HG02571 (cell line): ENCODE results near the gene ZNF726.
"Not testable (repeated sequence)": the region's sequence is repeated elsewhere in the genome, so short reads cannot be mapped to it uniquely, and the experiment has no call there.

Experiments
- ATAC-seq: cut with Tn5 transposase; IDR thresholded peaks from one replicate; pipeline ENCODE4 v1.9.1; 2021; ENCODE audit warnings: mild to moderate bottlenecking, moderate library complexity; ENCODE audit not compliant: unreplicated experiment

ZNF726 gene

GRCh38 chr19:23937031-23937430 lies 22.3 kb downstream of the ZNF726 start:
- not testable (repeated sequence) for ATAC-seq

GRCh38 chr19:23943411-23943810 lies 28.7 kb downstream of the ZNF726 start:
- ATAC-seq = no peak

- no peak for ATAC-seq
Measured at GRCh38 chr19:23946569-23946968, 31.9 kb downstream of the ZNF726 start.

- ATAC-seq = no peak
Measured at GRCh38 chr19:23949611-23950010, 34.9 kb downstream of the ZNF726 start.

GRCh38 chr19:23956051-23956450 lies 41.4 kb downstream of the ZNF726 start:
- ATAC-seq = no peak

- ATAC-seq = no peak
Measured at GRCh38 chr19:23957660-23958281, 43.1 kb downstream of the ZNF726 start.

- not testable (repeated sequence) for ATAC-seq
Measured at GRCh38 chr19:23963396-23963795, 48.7 kb downstream of the ZNF726 start.

- ATAC-seq = not testable (repeated sequence)
Measured at GRCh38 chr19:23963881-23964280, 49.2 kb downstream of the ZNF726 start.

GRCh38 chr19:23964334-23964733 lies 49.6 kb downstream of the ZNF726 start:
- ATAC-seq = not testable (repeated sequence)

GRCh38 chr19:23969630-23970029 lies 54.9 kb downstream of the ZNF726 start:
- ATAC-seq = no peak

GRCh38 chr19:23971598-23971997 lies 56.9 kb downstream of the ZNF726 start:
- no peak for ATAC-seq

GRCh38 chr19:23972161-23972560 lies 57.5 kb downstream of the ZNF726 start:
- ATAC-seq = no peak

GRCh38 chr19:23974941-23975340 lies 60.3 kb downstream of the ZNF726 start:
- no peak for ATAC-seq

GRCh38 chr19:23976631-23977030 lies 61.9 kb downstream of the ZNF726 start:
- not testable (repeated sequence) for ATAC-seq

GRCh38 chr19:23977256-23977655 lies 62.6 kb downstream of the ZNF726 start:
- not testable (repeated sequence) for ATAC-seq

GRCh38 chr19:23978068-23978467 lies 63.4 kb downstream of the ZNF726 start:
- ATAC-seq = no peak

GRCh38 chr19:23980805-23981204 lies 66.1 kb downstream of the ZNF726 start:
- ATAC-seq = no peak

GRCh38 chr19:23981863-23982262 lies 67.2 kb downstream of the ZNF726 start:
- no peak for ATAC-seq

- ATAC-seq = no peak
Measured at GRCh38 chr19:23983406-23983805, 68.7 kb downstream of the ZNF726 start.
